HEK293T (cell line): ENCODE data around the gene RBBP8NL.

Experiments used
- ARNT ChIP-seq: fragments of 450-650 bp; IDR thresholded peaks from 2 replicates; pipeline ENCODE4 v1.6.1; 2017; ENCODE audit warnings: mild to moderate bottlenecking
- BHLHE40 ChIP-seq: fragments of 450-650 bp; IDR thresholded peaks from 2 replicates; pipeline ENCODE4 v1.6.1; 2016; ENCODE audit warnings: mild to moderate bottlenecking, moderate library complexity, borderline replicate concordance
- ELF4 ChIP-seq: fragments of 450-650 bp; IDR thresholded peaks from 2 replicates; pipeline ENCODE4 v1.6.1; 2017; ENCODE audit warnings: antibody characterized with exemption
- FOXA1 ChIP-seq: fragments of 450-650 bp; IDR thresholded peaks from 2 replicates; pipeline ENCODE4 v1.6.1; 2016; ENCODE audit warnings: mild to moderate bottlenecking
- FOXM1 ChIP-seq: fragments of 450-650 bp; IDR thresholded peaks from 2 replicates; pipeline ENCODE4 v1.6.1; 2017; ENCODE audit warnings: mild to moderate bottlenecking, borderline replicate concordance
- L3MBTL2 ChIP-seq: fragments of 450-650 bp; conservative IDR thresholded peaks from 2 replicates; pipeline ENCODE4 v1.6.1; 2016; ENCODE audit warnings: mild to moderate bottlenecking
- NFRKB ChIP-seq: fragments of 450-650 bp; IDR thresholded peaks from 2 replicates; pipeline ENCODE4 v1.6.1; 2016; ENCODE audit warnings: mild to moderate bottlenecking, moderate library complexity
- SP1 ChIP-seq: fragments of 450-650 bp; IDR thresholded peaks from 2 replicates; pipeline ENCODE4 v1.6.1; 2017
- SUZ12 ChIP-seq: fragments of 450-650 bp; IDR thresholded peaks from 2 replicates; pipeline ENCODE4 v1.6.1; 2016; ENCODE audit warnings: mild to moderate bottlenecking
- TARDBP ChIP-seq: fragments of 450-650 bp; IDR thresholded peaks from 2 replicates; pipeline ENCODE4 v1.6.1; 2016
- ZNF384 ChIP-seq: fragments of 450-650 bp; IDR thresholded peaks from 2 replicates; pipeline ENCODE4 v1.6.1; 2016

DNA sequence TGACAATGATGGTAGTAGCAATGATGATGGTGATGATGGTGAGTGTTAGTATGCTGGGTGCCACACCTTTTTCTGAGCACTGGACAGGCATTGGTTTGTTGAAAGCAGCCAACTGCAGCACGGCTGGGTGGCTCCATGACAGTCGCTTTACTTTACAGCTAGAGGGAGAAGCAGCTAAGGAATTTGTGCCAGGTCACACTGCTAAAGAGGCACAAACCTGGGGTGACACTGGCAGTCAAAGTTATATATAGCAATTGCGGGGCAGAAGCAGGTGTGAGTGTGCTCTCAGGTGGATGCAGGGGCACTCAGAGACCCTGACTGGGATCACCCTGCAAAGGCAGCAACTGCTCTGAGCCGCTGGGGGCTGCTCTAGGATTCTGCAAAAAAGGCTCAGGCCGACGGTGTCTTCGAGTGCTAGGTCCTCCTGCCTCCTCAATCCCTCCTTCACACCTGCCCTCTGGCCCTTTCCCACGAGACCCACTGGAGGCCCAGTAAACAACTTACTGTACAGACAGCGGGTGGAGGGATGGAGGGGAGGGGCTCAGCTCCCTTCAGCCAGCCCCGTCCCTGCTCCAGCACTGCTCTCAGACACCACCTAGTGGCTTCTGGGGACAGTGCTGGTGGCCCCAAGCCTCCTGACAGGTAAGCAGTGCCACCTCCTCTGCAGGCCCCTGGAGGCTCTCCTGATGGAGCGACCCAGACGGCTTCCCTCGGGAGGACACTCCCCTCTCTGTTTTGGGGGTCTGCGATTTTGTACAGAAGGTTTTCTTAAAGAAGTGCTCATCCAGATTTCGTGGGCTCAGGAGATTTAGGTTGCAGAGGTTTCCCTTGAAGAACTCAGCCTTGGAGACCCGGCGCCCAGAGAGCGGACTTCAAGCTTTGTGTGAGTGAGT is 44.8 kb downstream of the RBBP8NL start:
- TF ChIP-seq ELF4 (no peak), FOXM1 (no peak), BHLHE40 (no peak), NFRKB (no peak), SP1 (no peak), SUZ12 (no peak), ZNF384 (no peak), ARNT (no peak), TARDBP (no peak), L3MBTL2 (no peak; the same call in 1 of the 2 replicates), FOXA1 (no peak)
